OCI-LY3 (cell line): Measurements from ENCODE around the gene GPR137.
A peak's percentile ranks its signal among the peaks of the same experiment; 100 is the strongest.

Experiments
- H2AFZ ChIP-seq: fragments of 200-600, 300-600 bp; shearing (Covaris generic); 2 replicates; pipeline ENCODE4 v1.6.0; 2014; ENCODE audit warnings: antibody characterized with exemption, low read depth, low read length
- H3K27ac ChIP-seq: fragments of 200-600, 300-600 bp; sonication (generic); 2 replicates; pipeline ENCODE4 v1.5.1; 2014; ENCODE audit warnings: mild to moderate bottlenecking, low read length, moderate library complexity, mixed read lengths
- H3K27me3 ChIP-seq: fragments of 200-600, 300-600 bp; sonication (generic); 2 replicates; pipeline ENCODE4 v1.6.1; 2014; ENCODE audit warnings: low read depth, low read length, mixed read lengths
- H3K36me3 ChIP-seq: fragments of 200-600, 300-600 bp; sonication (generic); replicated peaks from 2 replicates; pipeline ENCODE3; 2014; ENCODE audit warnings: low read depth, low read length, mixed read lengths
- H3K4me1 ChIP-seq: fragments of 300-600, 200-600 bp; sonication (generic); 2 replicates; pipeline ENCODE4 v1.6.1; 2014; ENCODE audit warnings: low read length, mixed read lengths
- H3K4me2 ChIP-seq: fragments of 200-600, 300-600 bp; sonication (generic); 2 replicates; pipeline ENCODE4 v1.6.1; 2014; ENCODE audit warnings: low read length, mixed read lengths
- H3K4me3 ChIP-seq: fragments of 300-600, 200-600 bp; sonication (generic); 2 replicates; pipeline ENCODE4 v1.5.1; 2014; ENCODE audit warnings: antibody characterized with exemption, mild to moderate bottlenecking, low read length, moderate library complexity
- H3K79me2 ChIP-seq: fragments of 300-600, 200-600 bp; shearing (Covaris generic); 2 replicates; pipeline ENCODE4 v1.6.1; 2014; ENCODE audit warnings: mild to moderate bottlenecking, low read length, mixed read lengths
- H3K9ac ChIP-seq: fragments of 300-600, 200-600 bp; shearing (Covaris generic); 2 replicates; pipeline ENCODE4 v1.6.0; 2014; ENCODE audit warnings: mild to moderate bottlenecking, low read length, moderate library complexity
- H3K9me3 ChIP-seq: fragments of 200-600, 300-600 bp; shearing (Covaris generic); 2 replicates; pipeline ENCODE4 v1.6.1; 2014; ENCODE audit warnings: low read length, mixed read lengths; ENCODE audit not compliant: insufficient read depth
- H4K20me1 ChIP-seq: fragments of 200-600, 300-600 bp; sonication (generic); 2 replicates; pipeline ENCODE4 v1.6.1; 2016; ENCODE audit warnings: low read length, mixed read lengths; ENCODE audit not compliant: insufficient read depth
- CTCF ChIP-seq: fragments of 200-600, 300-600 bp; sonication (generic); IDR thresholded peaks from 2 replicates; pipeline ENCODE4 v1.5.1; 2014; ENCODE audit warnings: antibody characterized with exemption, low read length, low read depth
- EZH2phosphoT487 ChIP-seq: fragments of 200-600 bp; shearing (Covaris generic); IDR thresholded peaks from 2 replicates; pipeline ENCODE4 v1.6.1; 2018; ENCODE audit warnings: antibody characterized with exemption, mixed run types, low read depth

GPR137 gene

GRCh38 chr11:64327993-64328392, 42.3 kb downstream of the GPR137 start:
- peaks cover 2% of the 10 kb centered on the region for H3K36me3 ChIP-seq

GRCh38 chr11:64330888-64331287, 45.2 kb downstream of the GPR137 start:
- H2AFZ ChIP-seq = no peak overlapping the region
- H3K27me3 ChIP-seq = no peaks in the 10 kb centered on the region
- H3K36me3 ChIP-seq = peaks cover 13% of the 10 kb centered on the region
- no peak overlapping the region for H3K9ac ChIP-seq
- 0 out of 2 replicates have a peak, but pooled peaks cover 3% of the 10 kb centered on the region for H4K20me1 ChIP-seq
- H3K4me1 ChIP-seq = peaks cover 26% of the 10 kb centered on the region
- 0 out of 2 replicates have a peak, but pooled peaks cover 2% of the 10 kb centered on the region for H3K9me3 ChIP-seq
- H3K79me2 ChIP-seq = no peaks in the 10 kb centered on the region
- no peak overlapping the region for H3K27ac ChIP-seq
- no peak overlapping the region for H3K4me2 ChIP-seq
- no peak overlapping the region for H3K4me3 ChIP-seq
- TF ChIP-seq CTCF (no peak), EZH2phosphoT487 (no peak)

More at GRCh38 chr11:64327993-64328392, 42.3 kb downstream of the GPR137 start:
- H3K79me2 ChIP-seq = no peaks in the 10 kb centered on the region
- H3K4me3 ChIP-seq = no peak overlapping the region
- H3K9me3 ChIP-seq = no peaks in the 10 kb centered on the region
- TF ChIP-seq EZH2phosphoT487 (no peak), CTCF (no peak)
- H3K4me1 ChIP-seq = peaks cover 14% of the 10 kb centered on the region
- H3K27me3 ChIP-seq = no peaks in the 10 kb centered on the region
- H3K4me2 ChIP-seq = no peak overlapping the region
- no peak overlapping the region for H3K27ac ChIP-seq
- H4K20me1 ChIP-seq = no peaks in the 10 kb centered on the region
- H3K9ac ChIP-seq = no peak overlapping the region
- H2AFZ ChIP-seq = no peak overlapping the region

- H3K79me2 ChIP-seq = no peaks in the 10 kb centered on the region
- H3K4me1 ChIP-seq = peaks cover 31% of the 10 kb centered on the region
- no peak overlapping the region for H2AFZ ChIP-seq
- H3K4me2 ChIP-seq = peak overlapping the region; percentile 67
- peak overlapping the region; percentile 0; the same call in 1 of the 2 replicates for H3K27ac ChIP-seq
- H3K27me3 ChIP-seq = no peaks in the 10 kb centered on the region
- H4K20me1 ChIP-seq = 0 out of 2 replicates have a peak, but pooled peaks cover 3% of the 10 kb centered on the region
- TF ChIP-seq CTCF (peak; percentile 79), EZH2phosphoT487 (no peak)
- peaks cover 13% of the 10 kb centered on the region for H3K36me3 ChIP-seq
- peak overlapping the region; percentile 25 for H3K4me3 ChIP-seq
- H3K9me3 ChIP-seq = 0 out of 2 replicates have a peak, but pooled peaks cover 2% of the 10 kb centered on the region
- H3K9ac ChIP-seq = peak overlapping the region; percentile 33; the same call in 1 of the 2 replicates
Observed at GRCh38 chr11:64331569-64332371, 46.1 kb downstream of the GPR137 start.

- TF ChIP-seq CTCF (no peak), EZH2phosphoT487 (no peak)
- H3K9ac ChIP-seq = no peak overlapping the region
- H3K27me3 ChIP-seq = no peaks in the 10 kb centered on the region
- H3K36me3 ChIP-seq = peaks cover 25% of the 10 kb centered on the region
- H3K9me3 ChIP-seq = 0 out of 2 replicates have a peak, but pooled peaks cover 2% of the 10 kb centered on the region
- no peak overlapping the region for H3K4me2 ChIP-seq
- H3K27ac ChIP-seq = no peak overlapping the region
- 0 out of 2 replicates have a peak, but pooled peaks cover 3% of the 10 kb centered on the region for H4K20me1 ChIP-seq
- no peak overlapping the region for H2AFZ ChIP-seq
- H3K79me2 ChIP-seq = peaks cover 5% of the 10 kb centered on the region; the same call in 1 of the 2 replicates
- no peak overlapping the region for H3K4me3 ChIP-seq
- H3K4me1 ChIP-seq = peaks cover 37% of the 10 kb centered on the region
Observed at GRCh38 chr11:64333556-64333955, 47.9 kb downstream of the GPR137 start.
